DOHH2 (cell line): ENCODE results near the gene KIF26B.

Source experiments
- H3F3A ChIP-seq: fragments of 200-600 bp; sonication (generic), shearing (Covaris generic); 2 replicates; pipeline ENCODE4 v1.6.0; 2016; ENCODE audit warnings: antibody characterized with exemption, mild to moderate bottlenecking; ENCODE audit not compliant: control insufficient read depth, insufficient read depth
- H3K27ac ChIP-seq: fragments of 200-600 bp; sonication (generic); 2 replicates; pipeline ENCODE4 v1.5.1; 2014; ENCODE audit warnings: low read depth, mild to moderate bottlenecking, low read length, moderate library complexity
- H3K27me3 ChIP-seq: fragments of 200-600 bp; sonication (generic); 2 replicates; pipeline ENCODE4 v1.6.1; 2014; ENCODE audit warnings: mild to moderate bottlenecking, low read length, mixed read lengths; ENCODE audit not compliant: control insufficient read depth
- H3K36me3 ChIP-seq: fragments of 200-600 bp; sonication (generic); 2 replicates; pipeline ENCODE4 v1.6.1; 2014; ENCODE audit warnings: mild to moderate bottlenecking, low read length, moderate library complexity, mixed read lengths; ENCODE audit not compliant: control insufficient read depth
- H3K4me1 ChIP-seq: fragments of 200-600 bp; sonication (generic); 2 replicates; pipeline ENCODE4 v1.6.1; 2014; ENCODE audit warnings: mild to moderate bottlenecking, low read length, mixed read lengths; ENCODE audit not compliant: control insufficient read depth
- H3K4me2 ChIP-seq: fragments of 200-600 bp; sonication (generic); 2 replicates; pipeline ENCODE4 v1.6.0; 2014; ENCODE audit warnings: mild to moderate bottlenecking, low read length, moderate library complexity
- H3K4me3 ChIP-seq: fragments of 200-600 bp; sonication (generic); 2 replicates; pipeline ENCODE4 v1.5.1; 2014; ENCODE audit warnings: mild to moderate bottlenecking, low read length, mixed read lengths
- H3K79me2 ChIP-seq: fragments of 200-600 bp; sonication (generic); 2 replicates; pipeline ENCODE4 v1.6.1; 2014; ENCODE audit warnings: mild to moderate bottlenecking, low read length, mixed read lengths; ENCODE audit not compliant: control insufficient read depth
- H3K9me2 ChIP-seq: fragments of 200-600 bp; sonication (generic); replicated peaks from 2 replicates; pipeline ENCODE4 v1.6.1; 2014; ENCODE audit warnings: mild to moderate bottlenecking, low read length, mixed read lengths; ENCODE audit not compliant: control insufficient read depth
- H3K9me3 ChIP-seq: fragments of 200-600 bp; sonication (generic); 2 replicates; pipeline ENCODE4 v1.6.1; 2014; ENCODE audit warnings: antibody characterized with exemption, low read length, mixed read lengths; ENCODE audit not compliant: control insufficient read depth, insufficient read depth
- H4K20me1 ChIP-seq: fragments of 200-600 bp; sonication (generic); 2 replicates; pipeline ENCODE4 v1.6.0; 2014; ENCODE audit warnings: low read depth, mild to moderate bottlenecking, antibody characterized with exemption, low read length, moderate library complexity; ENCODE audit not compliant: control insufficient read depth, insufficient read depth
- EZH2phosphoT487 ChIP-seq: fragments of 200-600 bp; sonication (generic); IDR thresholded peaks from 2 replicates; pipeline ENCODE4 v1.6.1; 2017; ENCODE audit warnings: borderline replicate concordance, mild to moderate bottlenecking, antibody characterized with exemption, low read length, moderate library complexity, mixed read lengths
- TF ChIP-seq, protein P1 (sequence below): fragments of 200-600 bp; sonication (generic); IDR thresholded peaks from one replicate; pipeline ENCODE4 v1.5.1; 2014; ENCODE audit warnings: antibody characterized with exemption, mild to moderate bottlenecking, low read depth, low read length; ENCODE audit not compliant: poor library complexity, severe bottlenecking

KIF26B gene

GRCh38 chr1:245686006-245686405, 531.2 kb downstream of the KIF26B start:
- no peaks in the 10 kb centered on the region for H3K9me2 ChIP-seq

DNA sequence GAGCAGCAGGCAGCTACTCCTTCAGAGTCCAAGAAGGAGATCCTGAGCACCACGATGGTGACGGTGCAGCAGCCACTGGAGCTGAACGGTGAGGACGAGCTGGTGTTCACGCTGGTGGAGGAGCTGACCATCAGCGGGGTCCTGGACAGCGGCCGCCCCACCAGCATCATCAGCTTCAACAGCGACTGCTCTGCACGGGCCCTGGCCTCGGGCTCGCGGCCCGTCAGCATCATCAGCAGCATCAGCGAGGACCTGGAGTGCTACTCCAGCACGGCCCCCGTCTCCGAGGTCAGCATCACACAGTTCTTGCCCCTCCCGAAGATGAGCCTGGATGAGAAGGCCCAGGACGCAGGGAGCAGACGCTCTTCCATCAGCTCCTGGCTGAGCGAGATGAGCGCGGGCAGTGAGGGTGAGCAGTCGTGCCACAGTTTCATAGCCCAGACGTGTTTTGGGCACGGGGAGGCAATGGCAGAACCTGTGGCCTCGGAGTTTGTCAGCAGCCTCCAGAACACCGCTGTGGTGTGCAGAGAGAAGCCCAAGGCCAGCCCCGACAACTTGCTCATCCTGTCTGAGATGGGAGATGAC, 531.8 kb downstream of the KIF26B start:
- Histone ChIP-seq H3K27ac (no peak overlapping the region), H4K20me1 (no peaks in the 10 kb centered on the region), H3F3A (no peaks in the 10 kb centered on the region), H3K4me3 (no peak overlapping the region), H3K79me2 (no peaks in the 10 kb centered on the region), H3K36me3 (no peaks in the 10 kb centered on the region), H3K9me2 (no peaks in the 10 kb centered on the region), H3K27me3 (no peaks in the 10 kb centered on the region), H3K4me2 (no peak overlapping the region), H3K4me1 (peaks cover 6% of the 10 kb centered on the region), H3K9me3 (no peaks in the 10 kb centered on the region)
- TF ChIP-seq EZH2phosphoT487 = no peak
- TF ChIP-seq, protein P1, sequence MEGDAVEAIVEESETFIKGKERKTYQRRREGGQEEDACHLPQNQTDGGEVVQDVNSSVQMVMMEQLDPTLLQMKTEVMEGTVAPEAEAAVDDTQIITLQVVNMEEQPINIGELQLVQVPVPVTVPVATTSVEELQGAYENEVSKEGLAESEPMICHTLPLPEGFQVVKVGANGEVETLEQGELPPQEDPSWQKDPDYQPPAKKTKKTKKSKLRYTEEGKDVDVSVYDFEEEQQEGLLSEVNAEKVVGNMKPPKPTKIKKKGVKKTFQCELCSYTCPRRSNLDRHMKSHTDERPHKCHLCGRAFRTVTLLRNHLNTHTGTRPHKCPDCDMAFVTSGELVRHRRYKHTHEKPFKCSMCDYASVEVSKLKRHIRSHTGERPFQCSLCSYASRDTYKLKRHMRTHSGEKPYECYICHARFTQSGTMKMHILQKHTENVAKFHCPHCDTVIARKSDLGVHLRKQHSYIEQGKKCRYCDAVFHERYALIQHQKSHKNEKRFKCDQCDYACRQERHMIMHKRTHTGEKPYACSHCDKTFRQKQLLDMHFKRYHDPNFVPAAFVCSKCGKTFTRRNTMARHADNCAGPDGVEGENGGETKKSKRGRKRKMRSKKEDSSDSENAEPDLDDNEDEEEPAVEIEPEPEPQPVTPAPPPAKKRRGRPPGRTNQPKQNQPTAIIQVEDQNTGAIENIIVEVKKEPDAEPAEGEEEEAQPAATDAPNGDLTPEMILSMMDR = no peak

More at GRCh38 chr1:245686006-245686405, 531.2 kb downstream of the KIF26B start:
- no peaks in the 10 kb centered on the region for H3F3A ChIP-seq
- no peak overlapping the region for H3K27ac ChIP-seq
- no peak overlapping the region for H3K4me3 ChIP-seq
- no peaks in the 10 kb centered on the region for H3K36me3 ChIP-seq
- H4K20me1 ChIP-seq = no peaks in the 10 kb centered on the region
- TF ChIP-seq, protein P1 = no peak
- TF ChIP-seq EZH2phosphoT487 = no peak
- no peaks in the 10 kb centered on the region for H3K27me3 ChIP-seq
- no peaks in the 10 kb centered on the region for H3K79me2 ChIP-seq
- peaks cover 6% of the 10 kb centered on the region for H3K4me1 ChIP-seq
- H3K4me2 ChIP-seq = no peak overlapping the region
- no peaks in the 10 kb centered on the region for H3K9me3 ChIP-seq

- Histone ChIP-seq H3K4me2 (no peak overlapping the region), H3K4me3 (no peak overlapping the region), H3F3A (no peaks in the 10 kb centered on the region), H3K9me2 (no peaks in the 10 kb centered on the region), H3K9me3 (no peaks in the 10 kb centered on the region), H3K79me2 (no peaks in the 10 kb centered on the region), H3K36me3 (no peaks in the 10 kb centered on the region), H3K27me3 (no peaks in the 10 kb centered on the region), H4K20me1 (no peaks in the 10 kb centered on the region), H3K4me1 (peaks cover 6% of the 10 kb centered on the region), H3K27ac (no peak overlapping the region)
- TF ChIP-seq, protein P1 = no peak
- no peak for TF ChIP-seq EZH2phosphoT487
These were observed 532.4 kb downstream of the KIF26B start for GRCh38 chr1:245687152-245687635.
